Osteocyte (in vitro differentiated cells): Measurements from ENCODE around the gene MRNIP. TPM values are rescaled to one million over a fixed set of nuclear protein-coding genes. Genes with fewer than 3 reads are reported as not detected.

Experiments
- DNase-seq: peaks from one replicate; pipeline ENCODE4 v3.0.0; 2021; ENCODE audit warnings: mixed read lengths; ENCODE audit not compliant: unreplicated experiment; ENCODE audit errors: extremely low spot score
- H3K27ac Mint-ChIP-seq: one replicate; pipeline ENCODE4 v1.8.0; 2021; ENCODE audit warnings: mild to moderate bottlenecking, mixed read lengths; ENCODE audit not compliant: unreplicated experiment
- H3K27me3 Mint-ChIP-seq: one replicate; pipeline ENCODE4 v1.8.0; 2021; ENCODE audit warnings: mixed read lengths; ENCODE audit not compliant: unreplicated experiment
- H3K36me3 Mint-ChIP-seq: one replicate; pipeline ENCODE4 v1.8.0; 2021; ENCODE audit warnings: mixed read lengths; ENCODE audit not compliant: unreplicated experiment
- H3K4me1 Mint-ChIP-seq: one replicate; pipeline ENCODE4 v1.8.0; 2021; ENCODE audit warnings: mixed read lengths; ENCODE audit not compliant: unreplicated experiment
- H3K4me3 Mint-ChIP-seq: one replicate; pipeline ENCODE4 v1.8.0; 2021; ENCODE audit warnings: mild to moderate bottlenecking, moderate library complexity, mixed read lengths; ENCODE audit not compliant: unreplicated experiment
- H3K9me3 Mint-ChIP-seq: one replicate; pipeline ENCODE4 v1.8.0; 2021; ENCODE audit warnings: mixed read lengths; ENCODE audit not compliant: unreplicated experiment
- total RNA-seq: library from RNA; stranded (reverse); gene quantifications from 2 replicates; pipeline ENCODE4 v1.2.1, GENCODE V29; 2021
- TF ChIP-seq, protein P1 (sequence below): fragments of 200-600 bp; sonication (generic); IDR thresholded peaks from 2 replicates; pipeline ENCODE4 v1.5.0; 2021; ENCODE audit warnings: antibody characterized with exemption, mild to moderate bottlenecking, moderate library complexity

The MRNIP gene
- total RNA-seq, 1 donor from 2014 or later = 25.8 TPM

DNA sequence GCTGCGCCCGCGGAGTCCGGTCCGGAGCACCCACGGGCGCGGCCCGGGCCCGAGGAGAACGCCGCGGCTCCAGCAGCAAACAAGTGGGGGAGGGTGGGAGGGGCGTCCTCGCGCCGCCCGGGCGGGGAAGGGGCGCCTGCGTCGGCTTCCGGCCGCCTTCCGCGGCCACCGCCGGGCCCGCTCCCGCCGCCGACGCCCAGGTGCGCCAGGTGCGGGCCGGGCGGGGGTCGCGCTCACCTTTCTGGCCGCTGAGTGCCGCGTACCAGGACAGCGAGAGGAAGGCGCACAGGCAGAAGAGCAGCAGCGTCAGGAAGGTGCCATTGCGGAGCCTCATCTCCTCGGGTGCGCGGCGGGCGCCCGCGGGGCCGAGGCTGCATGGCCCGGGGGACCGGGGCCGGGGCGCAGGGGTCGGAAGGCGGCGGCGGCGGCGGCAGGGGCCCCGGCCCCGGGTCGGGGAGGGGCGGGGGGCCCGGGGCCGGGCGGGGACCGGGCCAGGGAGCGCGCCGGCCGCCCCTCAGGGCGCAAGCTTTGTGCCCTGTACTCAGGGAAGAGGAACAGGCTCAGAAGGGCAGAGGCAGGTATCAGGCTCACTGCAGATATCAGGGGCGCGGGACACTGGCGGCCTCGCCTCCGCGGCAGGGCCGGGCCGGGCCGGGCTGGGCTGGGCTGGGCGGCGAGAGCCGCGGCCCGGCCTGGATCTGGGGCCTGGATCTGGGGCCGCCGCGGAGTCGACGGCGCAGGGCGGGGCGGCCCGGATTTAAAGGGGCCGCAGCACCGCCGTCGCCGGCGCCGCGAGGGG lies 52.2 kb downstream of the MRNIP start, which contains the start of gene MGAT4B:
TSS of gene MGAT4B (minus strand) at position 617 of the 799 bp plus-strand sequence. CDS start at position 334, 283 bp downstream.
- H3K4me3 Mint-ChIP-seq = peak within 1 kb of the TSS; percentile 72
- TF ChIP-seq, protein P1, sequence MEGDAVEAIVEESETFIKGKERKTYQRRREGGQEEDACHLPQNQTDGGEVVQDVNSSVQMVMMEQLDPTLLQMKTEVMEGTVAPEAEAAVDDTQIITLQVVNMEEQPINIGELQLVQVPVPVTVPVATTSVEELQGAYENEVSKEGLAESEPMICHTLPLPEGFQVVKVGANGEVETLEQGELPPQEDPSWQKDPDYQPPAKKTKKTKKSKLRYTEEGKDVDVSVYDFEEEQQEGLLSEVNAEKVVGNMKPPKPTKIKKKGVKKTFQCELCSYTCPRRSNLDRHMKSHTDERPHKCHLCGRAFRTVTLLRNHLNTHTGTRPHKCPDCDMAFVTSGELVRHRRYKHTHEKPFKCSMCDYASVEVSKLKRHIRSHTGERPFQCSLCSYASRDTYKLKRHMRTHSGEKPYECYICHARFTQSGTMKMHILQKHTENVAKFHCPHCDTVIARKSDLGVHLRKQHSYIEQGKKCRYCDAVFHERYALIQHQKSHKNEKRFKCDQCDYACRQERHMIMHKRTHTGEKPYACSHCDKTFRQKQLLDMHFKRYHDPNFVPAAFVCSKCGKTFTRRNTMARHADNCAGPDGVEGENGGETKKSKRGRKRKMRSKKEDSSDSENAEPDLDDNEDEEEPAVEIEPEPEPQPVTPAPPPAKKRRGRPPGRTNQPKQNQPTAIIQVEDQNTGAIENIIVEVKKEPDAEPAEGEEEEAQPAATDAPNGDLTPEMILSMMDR = no peak
- no peak for DNase-seq
- H3K27ac Mint-ChIP-seq = peak within 1 kb of the TSS; percentile 50
- H3K36me3 Mint-ChIP-seq = peaks cover 10% of the 10 kb centered on the region
- H3K27me3 Mint-ChIP-seq = no peaks in the 10 kb centered on the region
- peaks cover 28% of the 10 kb centered on the region for H3K4me1 Mint-ChIP-seq
- H3K9me3 Mint-ChIP-seq = no peaks in the 10 kb centered on the region

DNA sequence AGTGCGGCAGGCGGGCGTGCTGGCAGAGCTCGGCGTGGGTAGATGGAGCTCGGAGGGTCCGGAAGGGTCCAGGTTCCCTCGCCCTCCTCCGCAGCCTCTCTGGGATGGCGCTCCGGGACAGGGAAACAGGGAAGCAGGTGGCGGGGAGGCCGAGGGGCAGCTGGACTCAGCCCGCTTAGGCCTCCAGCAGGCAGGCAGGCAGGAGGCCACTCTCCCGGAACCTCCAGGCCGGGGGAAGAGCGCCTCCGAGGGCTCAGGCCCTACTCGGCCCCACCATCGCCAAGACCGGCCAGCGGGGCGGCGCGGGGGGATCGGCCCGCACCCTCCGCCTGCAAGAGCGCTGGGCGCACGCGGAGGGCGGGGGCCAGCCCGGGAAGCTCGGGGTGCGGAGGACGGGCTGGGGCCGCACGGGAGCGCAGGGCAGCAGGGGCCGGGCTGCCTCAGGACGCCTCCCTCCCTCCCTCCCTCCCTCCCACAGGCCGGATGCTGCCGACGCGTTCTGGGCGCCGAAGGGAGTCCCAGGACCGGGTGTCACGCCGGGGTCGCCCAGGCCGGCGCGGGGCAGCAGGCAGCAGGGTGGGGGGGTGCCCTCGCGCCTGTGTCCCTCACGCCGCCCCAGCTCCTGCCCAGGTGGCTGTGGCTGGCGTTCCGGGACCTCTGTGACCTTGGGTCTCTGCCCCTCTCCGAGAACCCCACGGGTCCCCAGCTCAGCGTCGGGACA lies 52.9 kb downstream of the MRNIP start:
- Mint-ChIP-seq H3K27ac (peak overlapping the region; percentile 74), H3K4me3 (peak overlapping the region; percentile 82), H3K4me1 (peaks cover 28% of the 10 kb centered on the region), H3K36me3 (peaks cover 10% of the 10 kb centered on the region), H3K27me3 (no peaks in the 10 kb centered on the region), H3K9me3 (no peaks in the 10 kb centered on the region)
- TF ChIP-seq, protein P1 = no peak
- no peak for DNase-seq

DNA sequence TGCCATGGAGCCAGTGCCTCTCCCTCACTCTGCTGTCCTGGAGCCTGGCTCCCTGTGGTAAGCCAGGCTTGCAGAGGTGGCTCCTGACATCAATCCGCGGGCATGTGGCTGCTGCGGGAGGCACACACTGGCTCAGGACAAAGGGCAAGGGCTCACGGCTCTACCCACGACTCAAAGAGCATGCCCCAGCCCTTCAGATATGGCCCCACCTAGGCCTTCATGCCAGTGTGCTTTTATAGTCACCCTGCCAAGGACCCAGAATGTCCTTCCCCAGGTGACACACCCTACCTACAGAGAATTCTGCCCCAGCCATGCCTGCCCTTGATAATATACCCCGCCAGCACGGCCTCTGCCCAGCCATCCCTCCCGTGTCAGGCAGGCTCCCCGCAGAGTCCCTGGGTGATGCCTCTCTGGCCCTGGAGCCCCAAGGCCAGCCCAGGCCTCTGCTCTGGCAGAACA lies 53.5 kb downstream of the MRNIP start:
- Mint-ChIP-seq H3K9me3 (no peaks in the 10 kb centered on the region), H3K36me3 (peaks cover 10% of the 10 kb centered on the region), H3K4me3 (peak overlapping the region; percentile 82), H3K27me3 (no peaks in the 10 kb centered on the region), H3K27ac (peak overlapping the region; percentile 74), H3K4me1 (peaks cover 28% of the 10 kb centered on the region)
- TF ChIP-seq, protein P1 = no peak
- no peak for DNase-seq

DNA sequence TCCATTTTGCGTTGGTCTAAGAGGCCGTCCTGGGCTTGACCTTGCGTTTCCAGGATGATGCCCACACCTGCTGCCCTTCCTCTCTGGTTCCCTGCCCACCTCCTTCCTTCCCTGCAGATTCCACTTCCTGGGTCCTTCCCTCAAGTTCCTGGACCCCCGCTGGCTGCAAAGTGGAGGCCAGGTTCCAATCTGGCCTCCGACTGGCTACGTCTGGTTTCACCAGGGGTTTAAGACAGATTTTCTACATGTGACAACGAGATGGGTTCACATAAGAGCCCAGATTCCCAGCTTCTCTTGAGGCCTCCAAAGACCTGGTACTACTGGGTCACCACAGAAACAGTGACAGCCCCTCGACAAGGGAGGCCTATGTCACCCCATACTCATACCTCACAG lies 54.1 kb downstream of the MRNIP start:
- Mint-ChIP-seq H3K4me3 (peak overlapping the region; percentile 82), H3K4me1 (peaks cover 28% of the 10 kb centered on the region), H3K9me3 (no peaks in the 10 kb centered on the region), H3K36me3 (peaks cover 12% of the 10 kb centered on the region), H3K27me3 (no peaks in the 10 kb centered on the region), H3K27ac (peak overlapping the region; percentile 27)
- TF ChIP-seq, protein P1 = no peak
- no peak for DNase-seq
